Measurements from ENCODE around the gene C14orf180.

- TF ChIP-seq CTCF (conservative IDR thresholded peaks at IDR 0.05; ENCODE audit: low read depth, low read length) (no peak), EZH2 (IDR thresholded peaks at IDR 0.05; ENCODE audit: borderline replicate concordance, low read depth, low read length, poor library complexity, severe bottlenecking) (no peak)
Observed at GRCh38 chr14:104597576-104597975, 18.0 kb downstream of the C14orf180 start.

Data from A673 (cell line).